NCI-H460 (cell line): Measurements from ENCODE around the gene TRPM1. TPM values are rescaled to one million over a fixed set of nuclear protein-coding genes. Genes with fewer than 3 reads are reported as not detected.

ENCODE experiments used
- small RNA-seq, 2 experiments: library from RNA; depleted of rRNA; stranded (forward); fragments of <200 nt; gene quantifications; one replicate each; pipeline ENCODE3, GENCODE V24; 2014
- total RNA-seq: library from RNA; depleted of rRNA; stranded (reverse); fragments of >200 nt; shearing (Covaris generic); gene quantifications from 2 replicates; pipeline ENCODE4 v1.2.3, GENCODE V29; 2014; rRNA removed

Gene TRPM1
- total RNA-seq, 1 experiment from 2014 or later, result not detected

Small RNA genes within 50 kb of the gene (small RNA-seq; reads per million reads assigned to genes)
- 0 reads per million in 2 experiments for gene MIR211
- gene RNU6-466P, result 0 reads per million in 2 experiments

Other genes with a start within 250 kb of the TRPM1 start
- 13.3 and 16.3 TPM in 2 replicates for gene FAN1, start 197.8 kb downstream of the TRPM1 start, total RNA-seq
- gene MTMR10, start 110.1 kb downstream of the TRPM1 start, total RNA-seq, result 16.2 and 18.9 TPM in 2 replicates
- gene KLF13, start 225.1 kb upstream of the TRPM1 start, total RNA-seq, result 71.4 and 75.0 TPM in 2 replicates